ENCODE data around the gene PANX2.

Gene PANX2

DNA sequence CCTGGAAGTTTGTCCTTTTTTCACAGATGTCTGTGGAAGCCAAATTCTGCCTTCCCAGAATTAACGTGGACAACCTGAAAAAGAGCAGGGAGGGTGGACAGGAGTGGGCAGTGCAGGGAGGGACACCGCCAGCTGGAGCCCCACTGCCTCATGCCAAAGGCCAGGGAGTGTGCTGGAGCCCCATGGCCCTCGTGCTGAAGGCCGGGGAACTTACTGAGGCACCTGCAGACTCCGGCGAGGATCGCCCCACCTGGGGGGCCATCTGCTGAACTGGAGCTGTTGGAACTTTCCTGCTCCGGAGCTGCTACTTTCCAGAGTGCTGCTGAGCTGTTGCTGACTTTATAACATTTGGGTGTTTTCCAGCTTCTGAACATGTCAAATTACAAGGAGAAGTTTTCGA, 45.5 kb upstream of the PANX2 start:
- Histone ChIP-seq H3K36me3 (ENCODE audit: control insufficient read depth in 1 of 2, insufficient read depth in 2 of 2, low read depth in 1 of 2, low read length in 2 of 2) (peaks cover 0 to 3% of the 10 kb centered on the region in 2 experiments), H4K91ac (ENCODE audit: low read length) (no peak overlapping the region), H2AK5ac (ENCODE audit: low read length, severe bottlenecking) (no peak overlapping the region), H3K9me3 (ENCODE audit: control insufficient read depth, low read length) (peaks cover 20% of the 10 kb centered on the region), H3K27ac (ENCODE audit: low read length, poor library complexity, severe bottlenecking) (no peak overlapping the region), H2BK120ac (ENCODE audit: low read depth, low read length) (no peak overlapping the region), H2BK5ac (ENCODE audit: low read depth, low read length, poor library complexity, severe bottlenecking) (no peak overlapping the region), H3K18ac (ENCODE audit: low read depth in 1 of 2, low read length in 2 of 2) (no peak overlapping the region), H3K27me3 (ENCODE audit: control insufficient read depth in 1 of 2, insufficient read depth in 1 of 2, low read length in 2 of 2) (peaks cover 12 to 17% of the 10 kb centered on the region in 2 experiments), H3K9ac (ENCODE audit: low read length) (no peak overlapping the region), H2AFZ (ENCODE audit: low read depth, low read length) (no peak overlapping the region), H3K4ac (ENCODE audit: low read depth in 1 of 2, low read length in 2 of 2) (no peak overlapping the region), H3K4me3 (ENCODE audit: insufficient read depth in 1 of 2, low read depth in 1 of 2, low read length in 2 of 2) (no peak overlapping the region), H2BK12ac (ENCODE audit: low read length in 2 of 2) (no peak overlapping the region), H3K4me1 (ENCODE audit: control insufficient read depth, insufficient read depth, low read depth, low read length) (no peaks in the 10 kb centered on the region), H3K79me1 (replicated peaks; ENCODE audit: low read length, poor library complexity, severe bottlenecking) (no peaks in the 10 kb centered on the region), H3K4me2 (ENCODE audit: low read length, poor library complexity, severe bottlenecking) (no peak overlapping the region), H2BK15ac (ENCODE audit: low read depth, poor library complexity, severe bottlenecking) (no peak overlapping the region), H3K14ac (ENCODE audit: low read length in 2 of 2) (no peak overlapping the region), H4K8ac (ENCODE audit: low read length) (no peak overlapping the region), H3K23ac (ENCODE audit: low read length in 2 of 2) (no peak overlapping the region)
- WGBS = 93% methylated on average over 9 of the region's 9 CpGs
- DNase-seq = no peak

DNA sequence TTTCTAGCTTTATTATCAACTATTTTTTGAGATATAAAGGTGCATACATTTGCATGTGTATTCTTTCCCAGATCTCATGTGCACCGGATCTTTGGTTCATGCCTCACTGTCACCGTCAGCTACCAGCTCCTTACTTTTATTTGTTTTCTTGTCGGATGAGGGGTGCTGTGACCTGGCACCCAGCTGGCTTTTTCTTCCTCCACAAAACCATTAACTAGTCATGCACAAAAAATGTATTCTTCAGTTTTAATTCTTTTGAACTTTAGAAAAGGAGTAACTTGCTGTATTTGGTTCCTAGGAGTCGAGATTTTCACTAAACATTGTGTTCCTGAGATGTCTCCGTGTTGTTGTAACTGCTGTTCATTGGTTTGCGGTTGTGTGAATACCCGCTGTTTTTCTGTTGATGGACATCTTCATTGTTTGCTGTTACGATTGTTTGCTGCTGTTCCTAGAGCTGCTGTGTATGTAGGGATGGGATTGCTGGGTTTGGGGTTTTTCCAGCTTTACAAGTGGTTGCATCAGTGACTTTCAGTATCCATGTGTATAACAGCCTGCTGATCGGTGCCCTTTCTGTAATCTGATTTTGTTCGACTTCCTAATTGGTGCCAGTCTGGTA, 41.3 kb upstream of the PANX2 start:
- no peaks in the 10 kb centered on the region for H3K79me1 ChIP-seq (replicated peaks; ENCODE audit: low read length, poor library complexity, severe bottlenecking)
- H3K27ac ChIP-seq (ENCODE audit: low read length, poor library complexity, severe bottlenecking) = peak overlapping the region; percentile 13
- peaks cover 3% of the 10 kb centered on the region for H3K9me3 ChIP-seq (ENCODE audit: control insufficient read depth, low read length)
- H3K4me1 ChIP-seq (ENCODE audit: control insufficient read depth, insufficient read depth, low read depth, low read length) = peaks cover 3% of the 10 kb centered on the region
- no peak overlapping the region for H3K18ac ChIP-seq (ENCODE audit: low read depth in 1 of 2, low read length in 2 of 2)
- no peaks in the 10 kb centered on the region for H3K36me3 ChIP-seq (ENCODE audit: control insufficient read depth in 1 of 2, insufficient read depth in 2 of 2, low read depth in 1 of 2, low read length in 2 of 2)
- H3K4ac ChIP-seq (ENCODE audit: low read depth in 1 of 2, low read length in 2 of 2) = no peak overlapping the region
- no peak overlapping the region for H2BK120ac ChIP-seq (ENCODE audit: low read depth, low read length)
- WGBS = 89% methylated on average over 10 of the region's 10 CpGs
- no peak overlapping the region for H2AK5ac ChIP-seq (ENCODE audit: low read length, severe bottlenecking)
- peaks cover 0 to 8% of the 10 kb centered on the region in 2 experiments for H3K27me3 ChIP-seq (ENCODE audit: control insufficient read depth in 1 of 2, insufficient read depth in 1 of 2, low read length in 2 of 2)
- H3K14ac ChIP-seq (ENCODE audit: low read length in 2 of 2) = no peak overlapping the region
- H4K8ac ChIP-seq (ENCODE audit: low read length) = no peak overlapping the region
- H2BK12ac ChIP-seq (ENCODE audit: low read length in 2 of 2) = no peak overlapping the region
- H2BK5ac ChIP-seq (ENCODE audit: low read depth, low read length, poor library complexity, severe bottlenecking) = no peak overlapping the region
- no peak overlapping the region for H2BK15ac ChIP-seq (ENCODE audit: low read depth, poor library complexity, severe bottlenecking)
- no peak overlapping the region for H2AFZ ChIP-seq (ENCODE audit: low read depth, low read length)
- H3K4me2 ChIP-seq (ENCODE audit: low read length, poor library complexity, severe bottlenecking) = no peak overlapping the region
- peak; percentile 26 for DNase-seq
- H3K23ac ChIP-seq (ENCODE audit: low read length in 2 of 2) = no peak overlapping the region
- no peak overlapping the region for H3K9ac ChIP-seq (ENCODE audit: low read length)
- no peak overlapping the region for H3K4me3 ChIP-seq (ENCODE audit: insufficient read depth in 1 of 2, low read depth in 1 of 2, low read length in 2 of 2)
- H4K91ac ChIP-seq (ENCODE audit: low read length) = no peak overlapping the region

DNA sequence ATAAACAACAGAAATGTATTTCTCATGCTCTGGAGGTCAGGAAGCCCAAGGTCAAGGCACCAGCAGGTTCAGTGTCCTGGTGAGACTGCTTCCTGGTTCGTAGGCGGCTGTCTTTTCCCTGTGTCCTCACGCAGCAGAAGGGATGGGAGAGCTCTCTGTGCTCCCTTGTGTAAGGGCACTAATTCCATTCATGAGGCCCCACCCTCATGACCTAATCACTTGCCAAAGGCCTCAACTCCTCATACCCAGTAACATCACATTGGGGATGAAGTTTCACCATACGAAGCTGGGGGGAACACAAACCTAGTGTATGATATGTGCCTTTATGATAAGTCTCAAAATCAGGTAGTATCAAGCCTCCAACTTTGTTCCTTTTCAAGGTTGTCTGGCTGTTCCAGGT, 38.6 kb upstream of the PANX2 start:
- no peak overlapping the region for H3K14ac ChIP-seq (ENCODE audit: low read length in 2 of 2)
- H3K18ac ChIP-seq (ENCODE audit: low read depth in 1 of 2, low read length in 2 of 2) = no peak overlapping the region
- H2BK12ac ChIP-seq (ENCODE audit: low read length in 2 of 2) = no peak overlapping the region
- no peak overlapping the region for H3K27ac ChIP-seq (ENCODE audit: low read length, poor library complexity, severe bottlenecking)
- 77% methylated on average over 3 of the region's 4 CpGs for WGBS
- H2BK5ac ChIP-seq (ENCODE audit: low read depth, low read length, poor library complexity, severe bottlenecking) = no peak overlapping the region
- H3K4me3 ChIP-seq (ENCODE audit: insufficient read depth in 1 of 2, low read depth in 1 of 2, low read length in 2 of 2) = no peak overlapping the region
- DNase-seq = no peak
- no peak overlapping the region for H3K4ac ChIP-seq (ENCODE audit: low read depth in 1 of 2, low read length in 2 of 2)
- no peak overlapping the region for H3K4me2 ChIP-seq (ENCODE audit: low read length, poor library complexity, severe bottlenecking)
- H3K9me3 ChIP-seq (ENCODE audit: control insufficient read depth, low read length) = peaks cover 3% of the 10 kb centered on the region
- H4K91ac ChIP-seq (ENCODE audit: low read length) = no peak overlapping the region
- no peaks in the 10 kb centered on the region for H3K36me3 ChIP-seq (ENCODE audit: control insufficient read depth in 1 of 2, insufficient read depth in 2 of 2, low read depth in 1 of 2, low read length in 2 of 2)
- H3K79me1 ChIP-seq (replicated peaks; ENCODE audit: low read length, poor library complexity, severe bottlenecking) = no peaks in the 10 kb centered on the region
- no peak overlapping the region for H3K23ac ChIP-seq (ENCODE audit: low read length in 2 of 2)
- H3K4me1 ChIP-seq (ENCODE audit: control insufficient read depth, insufficient read depth, low read depth, low read length) = peaks cover 5% of the 10 kb centered on the region
- H3K9ac ChIP-seq (ENCODE audit: low read length) = no peak overlapping the region
- no peak overlapping the region for H2BK120ac ChIP-seq (ENCODE audit: low read depth, low read length)
- H2BK15ac ChIP-seq (ENCODE audit: low read depth, poor library complexity, severe bottlenecking) = no peak overlapping the region
- H4K8ac ChIP-seq (ENCODE audit: low read length) = no peak overlapping the region
- no peak overlapping the region for H2AFZ ChIP-seq (ENCODE audit: low read depth, low read length)
- no peak overlapping the region for H2AK5ac ChIP-seq (ENCODE audit: low read length, severe bottlenecking)
- H3K27me3 ChIP-seq (ENCODE audit: control insufficient read depth in 1 of 2, insufficient read depth in 1 of 2, low read length in 2 of 2) = peaks cover 0 to 6% of the 10 kb centered on the region in 2 experiments

DNA sequence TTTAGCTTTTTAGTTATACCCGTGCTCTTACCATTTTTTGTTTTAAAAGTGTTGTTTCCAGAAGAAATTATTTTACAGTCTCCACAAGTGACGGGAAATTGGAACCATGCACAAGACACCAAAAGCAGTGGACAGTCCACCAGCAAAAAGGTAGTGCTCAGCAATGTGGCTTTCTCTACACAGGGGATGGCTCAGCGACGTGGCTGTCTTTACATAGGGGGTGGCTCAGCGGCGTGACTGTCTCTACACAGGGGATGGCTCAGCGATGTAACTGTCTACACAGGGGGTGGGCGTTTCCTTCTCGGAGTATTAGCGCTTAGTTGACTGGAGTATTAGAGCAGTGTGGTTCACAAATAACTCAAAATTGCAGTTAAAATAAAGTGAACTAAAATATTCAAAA, 36.0 kb upstream of the PANX2 start:
- Histone ChIP-seq H3K36me3 (ENCODE audit: control insufficient read depth in 1 of 2, insufficient read depth in 2 of 2, low read depth in 1 of 2, low read length in 2 of 2) (no peaks in the 10 kb centered on the region), H2BK120ac (ENCODE audit: low read depth, low read length) (no peak overlapping the region), H3K9me3 (ENCODE audit: control insufficient read depth, low read length) (peaks cover 3% of the 10 kb centered on the region), H3K14ac (ENCODE audit: low read length in 2 of 2) (no peak overlapping the region), H3K4ac (ENCODE audit: low read depth in 1 of 2, low read length in 2 of 2) (no peak overlapping the region), H3K4me2 (ENCODE audit: low read length, poor library complexity, severe bottlenecking) (no peak overlapping the region), H2AFZ (ENCODE audit: low read depth, low read length) (no peak overlapping the region), H3K27ac (ENCODE audit: low read length, poor library complexity, severe bottlenecking) (no peak overlapping the region), H2BK12ac (ENCODE audit: low read length in 2 of 2) (no peak overlapping the region), H4K8ac (ENCODE audit: low read length) (no peak overlapping the region), H3K18ac (ENCODE audit: low read depth in 1 of 2, low read length in 2 of 2) (no peak overlapping the region), H4K91ac (ENCODE audit: low read length) (no peak overlapping the region), H3K27me3 (ENCODE audit: control insufficient read depth in 1 of 2, insufficient read depth in 1 of 2, low read length in 2 of 2) (peaks cover 0 to 9% of the 10 kb centered on the region in 2 experiments), H3K4me3 (ENCODE audit: insufficient read depth in 1 of 2, low read depth in 1 of 2, low read length in 2 of 2) (no peak overlapping the region), H3K79me1 (replicated peaks; ENCODE audit: low read length, poor library complexity, severe bottlenecking) (no peaks in the 10 kb centered on the region), H2BK5ac (ENCODE audit: low read depth, low read length, poor library complexity, severe bottlenecking) (no peak overlapping the region), H2AK5ac (ENCODE audit: low read length, severe bottlenecking) (no peak overlapping the region), H2BK15ac (ENCODE audit: low read depth, poor library complexity, severe bottlenecking) (no peak overlapping the region), H3K23ac (ENCODE audit: low read length in 2 of 2) (no peak overlapping the region), H3K9ac (ENCODE audit: low read length) (no peak overlapping the region), H3K4me1 (ENCODE audit: control insufficient read depth, insufficient read depth, low read depth, low read length) (peaks cover 6% of the 10 kb centered on the region)
- WGBS = 89% methylated on average over 7 of the region's 10 CpGs
- DNase-seq = no peak
